ENCODE results near the gene SOWAHA.

The SOWAHA gene

GRCh38 chr5:132812781-132813598 lies at the start of gene SOWAHA:
SOWAHA (plus strand) TSS chr5:132813302; CDS start chr5:132813622, 320 bp downstream.
- DNase-seq (ENCODE audit: low read depth in 2 of 3, low spot score in 1 of 3): no peak

- DNase-seq (ENCODE audit: low read depth in 2 of 3, low spot score in 1 of 3): no peak
Measured at GRCh38 chr5:132764051-132764450, 49.1 kb upstream of the SOWAHA start.

DNA sequence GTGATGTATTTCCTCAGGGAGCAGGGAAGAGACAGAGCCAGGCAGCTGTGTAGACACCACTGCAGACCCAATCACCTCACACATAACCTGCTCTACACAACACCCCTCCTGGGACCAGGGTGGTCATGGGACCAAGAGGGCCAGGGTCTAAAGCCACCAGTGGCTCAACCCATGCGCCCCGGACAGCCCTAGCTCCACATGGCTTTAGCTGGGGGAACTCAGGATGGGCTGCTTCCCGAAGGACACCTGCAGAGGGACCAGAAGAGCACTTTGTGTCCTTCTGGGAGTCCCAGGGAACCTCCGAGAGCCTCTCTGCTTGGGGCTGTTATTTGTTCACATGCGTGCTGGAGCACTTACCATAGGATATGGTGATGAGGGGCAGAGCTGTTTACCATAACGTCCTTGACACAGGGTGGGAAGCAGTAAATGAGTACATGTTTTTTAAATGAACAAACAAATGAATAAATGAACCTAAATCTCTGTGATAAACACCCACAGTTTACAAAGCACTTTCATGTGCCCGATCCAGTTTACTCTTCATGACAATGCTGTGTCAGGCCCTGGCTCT lies 48.3 kb upstream of the SOWAHA start:
- DNase-seq (ENCODE audit: low read depth in 2 of 3, low spot score in 1 of 3): no peak

- DNase-seq (ENCODE audit: low read depth in 2 of 3, low spot score in 1 of 3): no peak
Measured at GRCh38 chr5:132765311-132766019, 47.6 kb upstream of the SOWAHA start.

- DNase-seq (ENCODE audit: low read depth in 2 of 3, low spot score in 1 of 3): no peak
Measured at GRCh38 chr5:132766020-132766805, 46.9 kb upstream of the SOWAHA start.

DNA sequence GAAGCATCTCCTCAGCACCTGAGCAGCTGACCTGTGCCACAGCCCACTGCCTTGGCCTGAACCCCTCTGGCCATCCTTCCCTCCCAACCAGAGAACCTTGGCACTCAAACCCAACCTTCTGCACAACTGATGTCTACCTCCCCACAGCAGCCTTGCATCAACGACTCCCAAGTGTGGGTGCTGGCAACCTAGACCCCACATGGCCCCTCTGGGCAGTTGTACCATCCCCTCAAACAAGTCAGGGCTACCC lies 46.4 kb upstream of the SOWAHA start:
- no peak for DNase-seq (ENCODE audit: low read depth in 2 of 3, low spot score in 1 of 3)

GRCh38 chr5:132767150-132767549 lies 46.0 kb upstream of the SOWAHA start:
- no peak for DNase-seq (ENCODE audit: low read depth in 2 of 3, low spot score in 1 of 3)

GRCh38 chr5:132768485-132768868 lies 44.6 kb upstream of the SOWAHA start:
- no peak for DNase-seq (ENCODE audit: low read depth in 2 of 3, low spot score in 1 of 3)

DNA sequence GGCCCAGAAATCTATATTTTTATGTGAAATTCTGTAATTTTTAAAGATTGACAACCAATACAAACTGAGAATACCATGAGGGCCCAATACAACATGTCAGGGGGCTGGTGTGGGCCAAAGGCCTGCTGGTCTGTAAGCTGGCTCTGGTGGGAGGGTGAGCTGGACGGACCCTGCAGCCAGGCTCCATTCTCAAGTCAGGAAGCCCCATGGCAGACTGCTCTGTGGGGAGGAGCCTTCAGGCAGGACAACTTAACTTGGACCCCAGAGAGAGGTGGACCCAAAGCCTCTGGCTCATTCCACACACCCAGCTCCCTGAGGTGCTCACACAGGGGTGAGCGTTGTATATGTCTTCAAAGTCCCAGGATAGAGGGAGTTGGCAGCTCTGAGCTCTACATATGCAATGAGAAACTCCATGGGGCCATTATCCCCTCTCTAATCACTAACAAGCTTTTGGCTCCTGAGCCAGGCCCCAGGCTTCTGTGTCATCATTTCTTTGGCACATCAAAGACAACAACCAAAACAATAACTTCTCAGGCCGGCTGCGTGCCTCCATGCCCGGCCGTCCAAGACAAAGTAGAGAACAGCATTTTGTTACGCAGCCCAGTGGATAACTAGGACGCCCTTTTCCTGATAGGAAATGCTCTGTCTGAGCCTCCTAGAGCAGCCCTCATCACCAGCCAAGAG lies 42.5 kb upstream of the SOWAHA start:
- DNase-seq (ENCODE audit: low read depth in 2 of 3, low spot score in 1 of 3): no peak

DNA sequence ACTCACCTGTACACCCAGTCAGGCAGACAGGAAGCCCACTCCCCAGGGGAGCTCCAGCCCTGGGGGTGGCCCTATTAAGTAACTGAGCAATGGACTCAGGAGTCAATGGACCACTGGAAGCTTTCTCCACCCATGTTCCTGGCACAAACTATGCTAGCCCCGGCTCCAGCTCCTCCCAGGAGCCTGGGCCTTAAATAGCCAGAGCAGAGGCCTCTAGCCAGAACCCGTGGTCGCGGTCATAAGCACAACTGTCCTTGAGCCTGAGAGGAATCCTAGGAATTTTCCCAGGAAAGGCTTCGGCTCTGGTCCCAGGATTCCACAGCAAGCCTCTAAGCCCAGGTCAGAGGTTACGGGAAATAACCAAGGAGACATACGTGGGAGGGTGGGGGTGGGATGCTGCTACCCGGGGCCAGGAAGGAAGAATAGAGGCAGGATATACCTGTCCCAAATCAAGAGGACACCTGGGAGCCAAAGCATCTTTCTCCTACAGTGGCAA lies 41.6 kb upstream of the SOWAHA start:
- DNase-seq (ENCODE audit: low read depth in 2 of 3, low spot score in 1 of 3): no peak

DNA sequence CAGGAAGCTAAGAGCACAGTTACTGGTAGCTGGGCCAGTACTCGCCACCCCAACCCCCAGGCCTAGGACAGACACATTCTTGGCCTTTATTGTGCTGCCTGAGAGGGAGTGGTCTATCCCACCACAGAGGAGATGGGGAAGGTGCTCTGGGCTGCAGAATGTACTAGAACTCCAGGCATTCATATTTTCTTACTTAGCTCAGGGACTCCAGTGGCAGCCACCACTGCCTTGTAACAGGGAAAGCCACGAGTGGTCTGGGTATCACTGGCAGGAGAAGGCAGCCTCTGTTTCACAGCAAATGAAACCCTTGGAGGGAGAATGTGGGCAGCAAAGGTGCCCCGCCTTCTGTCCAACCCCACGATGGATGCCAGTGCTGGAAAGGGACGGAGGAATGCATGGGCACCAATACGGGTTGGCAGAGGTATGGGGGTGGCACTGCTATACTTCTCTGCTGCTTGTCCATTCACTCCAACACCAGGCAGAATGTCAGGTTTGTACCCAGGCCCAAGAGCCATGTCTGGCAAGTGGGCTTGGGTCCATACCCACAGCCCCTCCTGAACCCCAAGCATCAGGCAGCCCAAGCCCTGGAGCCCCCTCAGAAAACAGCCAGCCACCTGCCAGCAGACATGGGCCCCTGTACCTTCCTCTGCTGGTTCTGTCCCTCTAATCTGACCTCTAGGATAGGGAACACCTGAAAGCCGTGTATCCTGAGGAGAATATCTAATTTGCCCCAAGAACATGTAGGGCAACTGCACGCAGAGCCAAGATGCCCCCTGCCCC lies 40.6 kb upstream of the SOWAHA start:
- DNase-seq (ENCODE audit: low read depth in 2 of 3, low spot score in 1 of 3): no peak

- DNase-seq (ENCODE audit: low read depth in 2 of 3, low spot score in 1 of 3): no peak
Measured at GRCh38 chr5:132773114-132773513, 40.0 kb upstream of the SOWAHA start.

- no peak for DNase-seq (ENCODE audit: low read depth in 2 of 3, low spot score in 1 of 3)
Measured at GRCh38 chr5:132773601-132774355, 39.3 kb upstream of the SOWAHA start.

- no peak for DNase-seq (ENCODE audit: low read depth in 2 of 3, low spot score in 1 of 3)
Measured at GRCh38 chr5:132774406-132774805, 38.7 kb upstream of the SOWAHA start.

- no peak for DNase-seq (ENCODE audit: low read depth in 2 of 3, low spot score in 1 of 3)
Measured at GRCh38 chr5:132774896-132775295, 38.2 kb upstream of the SOWAHA start.

GRCh38 chr5:132775476-132775961 lies 37.6 kb upstream of the SOWAHA start:
- no peak for DNase-seq (ENCODE audit: low read depth in 2 of 3, low spot score in 1 of 3)

DNA sequence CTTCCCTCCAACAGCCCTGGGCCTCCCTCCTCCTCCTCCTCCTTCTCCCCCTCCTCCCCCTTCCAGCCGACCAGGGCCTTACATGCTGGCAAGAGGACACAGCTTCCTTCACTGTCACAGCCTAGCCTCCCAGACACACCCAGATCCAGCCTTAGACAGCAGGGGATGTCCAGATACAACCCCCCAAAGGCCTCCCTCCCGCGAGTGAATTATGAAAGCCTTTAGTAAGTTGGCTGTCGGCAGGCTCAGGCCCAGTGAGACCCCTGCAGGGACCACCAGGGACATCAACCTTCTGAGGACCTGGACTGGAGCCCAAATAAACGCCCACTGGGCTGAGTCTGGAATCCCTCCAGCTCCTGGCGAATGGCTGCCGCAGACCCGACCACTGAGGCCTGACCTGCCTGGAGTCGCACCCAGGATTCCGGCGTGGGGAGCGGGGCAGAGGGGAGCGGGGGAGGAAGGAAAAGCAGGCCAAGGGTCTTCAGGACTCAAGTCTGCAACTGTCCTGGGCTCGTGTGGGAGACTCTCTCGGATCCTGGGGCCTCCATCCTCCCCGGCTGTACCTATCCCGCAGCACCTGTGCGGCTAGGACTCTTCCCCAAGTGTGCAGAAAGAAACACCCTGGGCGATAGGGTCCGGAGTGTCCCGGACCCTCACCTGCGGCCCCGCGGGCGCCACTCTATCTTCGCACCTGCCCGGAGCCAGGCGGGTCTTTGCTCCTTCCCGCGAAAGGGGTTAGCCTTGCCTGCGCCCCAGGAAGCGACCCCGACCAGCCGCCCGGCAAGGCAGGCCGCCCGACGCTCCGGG lies 36.8 kb upstream of the SOWAHA start:
- DNase-seq (ENCODE audit: low read depth in 2 of 3, low spot score in 1 of 3): no peak

DNA sequence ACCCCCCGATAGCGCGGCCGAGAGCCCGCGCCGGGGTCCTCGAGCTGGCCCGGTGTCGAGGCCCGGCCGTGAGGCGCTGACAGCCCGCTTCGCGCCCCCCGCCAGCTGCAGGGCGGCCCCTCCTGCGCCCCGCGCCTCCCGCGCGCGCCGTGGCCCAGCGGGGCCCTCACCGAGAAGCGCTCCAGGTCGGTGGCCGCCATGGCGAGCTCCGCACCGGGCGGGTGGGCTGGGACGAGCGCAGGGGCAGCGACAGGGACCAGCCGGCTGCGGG lies 36.2 kb upstream of the SOWAHA start:
- DNase-seq (ENCODE audit: low read depth in 2 of 3, low spot score in 1 of 3): no peak

All from stimulated activated CD4-positive, alpha-beta T cell treated with anti-CD3 and anti-CD28 coated beads, Interleukin-12 subunit alpha, Interleukin-12 subunit beta, amount 100 ng/mL, for 48 hours (primary cell).